Posterior cingulate gyrus (tissue), 11 donors: ENCODE data around the gene ADI1.
"Not testable (repeated sequence)": the region's sequence is repeated elsewhere in the genome, so short reads cannot be mapped to it uniquely, and the experiment has no call there.

Experiments
- DNase-seq, 10 donors: peaks; one replicate each; pipeline versions ENCODE4 v3.0.0 to v3.0.0-alpha.2; 2020 to 2021; ENCODE audit warnings: mixed read lengths in 3 of 10
- intact Hi-C: fragments of 100-400 bp; cut with DNase I; formaldehyde crosslinking; loops from one replicate; pipeline ENCODE4 v1.15.1; 2023

Gene ADI1

GRCh38 chr2:3532941-3533340 lies 13.6 kb upstream of the ADI1 start:
- intact Hi-C loops, result no loop called here
- no peak for DNase-seq

- no peak for DNase-seq
- intact Hi-C loops, result no loop called here
Observed at GRCh38 chr2:3529316-3530025, 10.1 kb upstream of the ADI1 start.

- intact Hi-C loops, result no loop called here
- no peak for DNase-seq
Observed at GRCh38 chr2:3527886-3528785, 8.8 kb upstream of the ADI1 start.

- DNase-seq, result no peak
- intact Hi-C loops, result no loop called here
Observed at GRCh38 chr2:3526871-3527270, 7.5 kb upstream of the ADI1 start.

GRCh38 chr2:3523551-3524041 lies 4.3 kb upstream of the ADI1 start:
- DNase-seq, result no peak
- intact Hi-C loops, result no loop called here

GRCh38 chr2:3522961-3523421 lies 3.7 kb upstream of the ADI1 start:
- intact Hi-C loops, result no loop called here
- no peak for DNase-seq

- peak in 1 of 10 donors; percentile 33 for DNase-seq
- intact Hi-C loops, result no loop called here
Observed at GRCh38 chr2:3520591-3520990, 1.3 kb upstream of the ADI1 start.

GRCh38 chr2:3518496-3519254 lies 656 bp downstream of the ADI1 start:
- intact Hi-C loops, result loop anchor here (2.0 to 5.0 kb wide), 3 partner anchors 40 to 59 kb away; partner anchors contain the start of genes RNASEH1 and RPS7
- peak; percentile 91 to 99 (median 94) for DNase-seq

- intact Hi-C loops, result loop anchor here (2.0 to 5.0 kb wide), 3 partner anchors 41 to 59 kb away; partner anchors contain the start of genes RNASEH1 and RPS7
- DNase-seq, result no peak
Observed at GRCh38 chr2:3517948-3518495, 1.3 kb downstream of the ADI1 start.

- DNase-seq, result no peak
- intact Hi-C loops, result loop anchor here (5.0 kb wide), 2 partner anchors 40 to 60 kb away; partner anchors contain the start of gene RPS7
Observed at GRCh38 chr2:3516831-3517230, 2.5 kb downstream of the ADI1 start.

GRCh38 chr2:3515438-3515837 lies 3.9 kb downstream of the ADI1 start:
- intact Hi-C loops, result loop anchor here (5.0 kb wide), 2 partner anchors 38 to 62 kb away; partner anchors contain the start of gene RPS7
- not testable (repeated sequence) for DNase-seq

GRCh38 chr2:3513026-3513810 lies 6.1 kb downstream of the ADI1 start:
- intact Hi-C loops, result no loop called here
- no peak for DNase-seq

- no peak for DNase-seq
- intact Hi-C loops, result no loop called here
Observed at GRCh38 chr2:3512086-3512485, 7.2 kb downstream of the ADI1 start.

- intact Hi-C loops, result no loop called here
- DNase-seq, result no peak
Observed at GRCh38 chr2:3505771-3506170, 13.6 kb downstream of the ADI1 start.

- no peak for DNase-seq
- intact Hi-C loops, result no loop called here
Observed at GRCh38 chr2:3504741-3505140, 14.6 kb downstream of the ADI1 start.

- DNase-seq, result no peak
- intact Hi-C loops, result no loop called here
Observed at GRCh38 chr2:3503483-3503882, 15.8 kb downstream of the ADI1 start.

GRCh38 chr2:3503046-3503445 lies 16.3 kb downstream of the ADI1 start:
- DNase-seq, result no peak
- intact Hi-C loops, result no loop called here

- DNase-seq, result peak in 2 of 10 donors; percentile 35 to 84
- intact Hi-C loops, result no loop called here
Observed at GRCh38 chr2:3500326-3500899, 18.9 kb downstream of the ADI1 start.
